Immature natural killer cell (primary cell): ENCODE results near the gene POTEH. TPM values are rescaled to one million over a fixed set of nuclear protein-coding genes. Genes with fewer than 3 reads are reported as not detected.
"Not testable (repeated sequence)": the region's sequence is repeated elsewhere in the genome, so short reads cannot be mapped to it uniquely, and the experiment has no call there.

ENCODE experiments used
- DNase-seq, 3 donors: peaks; one replicate each; pipeline ENCODE4 v3.0.0; 2022; ENCODE audit warnings: mixed read lengths in 1 of 3
- H3K27ac Mint-ChIP-seq, 6 donors: one replicate each; pipeline ENCODE4 v1.8.0; 2020; ENCODE audit warnings: mixed read lengths in 6 of 6, mild to moderate bottlenecking in 5 of 6, inconsistent platforms in 4 of 6, moderate library complexity in 3 of 6
- H3K27me3 Mint-ChIP-seq, 3 donors: one replicate each; pipeline ENCODE4 v1.8.0; 2020 to 2021; ENCODE audit warnings: low read depth in 3 of 3, mild to moderate bottlenecking in 3 of 3, mixed read lengths in 3 of 3, moderate library complexity in 3 of 3, inconsistent platforms in 1 of 3
- H3K36me3 Mint-ChIP-seq, 3 donors: one replicate each; pipeline ENCODE4 v1.8.0; 2020; ENCODE audit warnings: mixed read lengths in 3 of 3, inconsistent platforms in 2 of 3, mild to moderate bottlenecking in 2 of 3
- H3K4me1 Mint-ChIP-seq, 2 donors: one replicate each; pipeline ENCODE4 v1.8.0; 2020; ENCODE audit warnings: inconsistent platforms in 2 of 2, mild to moderate bottlenecking in 2 of 2, mixed read lengths in 2 of 2, moderate library complexity in 1 of 2
- H3K4me3 Mint-ChIP-seq, 5 donors: one replicate each; pipeline ENCODE4 v1.8.0; 2020; ENCODE audit warnings: mild to moderate bottlenecking in 5 of 5, mixed read lengths in 5 of 5, inconsistent platforms in 3 of 5, moderate library complexity in 3 of 5
- H3K9me3 Mint-ChIP-seq, 6 donors: one replicate each; pipeline ENCODE4 v1.8.0; 2020; ENCODE audit warnings: mild to moderate bottlenecking in 6 of 6, mixed read lengths in 6 of 6, inconsistent platforms in 4 of 6, moderate library complexity in 3 of 6
- polyA plus RNA-seq, 3 donors: library from polyadenylated mRNA; unstranded; fragments of 300-500 nt; fragmentation: Illumina TruSeq; gene quantifications; one replicate each; pipeline ENCODE4 v1.2.3, GENCODE V29; 2021

POTEH gene
- polyA plus RNA-seq, 3 donors from 2014 or later, result not detected

DNA sequence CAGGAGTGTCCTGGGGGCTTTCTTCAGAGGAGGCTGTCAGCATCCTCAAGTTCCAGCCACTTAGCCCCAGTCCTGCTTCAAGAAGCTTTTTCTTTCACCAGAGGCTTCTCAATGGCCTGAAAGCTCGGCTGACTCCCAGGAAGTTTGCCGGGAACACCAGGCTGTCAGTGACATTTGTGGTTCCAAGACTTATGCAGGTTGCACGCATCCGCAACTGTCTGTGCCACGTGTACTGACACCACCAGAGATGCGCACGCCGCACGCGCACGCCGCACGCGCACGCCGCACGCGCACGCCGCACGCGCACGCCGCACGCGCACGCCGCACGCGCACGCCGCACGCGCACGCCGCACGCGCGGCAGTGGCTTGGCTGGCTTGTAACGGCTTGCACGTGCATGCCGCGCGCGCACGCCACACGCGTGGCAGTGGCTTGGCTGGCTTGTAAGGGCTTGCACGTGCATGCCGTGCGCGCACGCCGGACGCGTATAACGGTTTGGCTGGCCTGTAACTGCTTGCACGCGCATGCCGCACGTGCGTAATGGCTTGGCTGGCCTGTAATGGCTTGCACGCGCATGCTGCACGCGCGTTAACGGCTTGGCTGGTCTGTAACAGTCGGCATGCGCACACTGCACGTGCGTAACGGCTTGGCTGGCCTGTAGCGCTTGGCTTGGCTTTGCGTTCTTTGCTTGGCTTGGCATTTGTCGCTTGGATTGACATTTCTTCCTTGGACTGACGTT, 646 bp upstream of the POTEH start:
- H3K4me1 Mint-ChIP-seq, H3K4me3 Mint-ChIP-seq, H3K9me3 Mint-ChIP-seq, DNase-seq, H3K27ac Mint-ChIP-seq, H3K36me3 Mint-ChIP-seq, H3K27me3 Mint-ChIP-seq: not testable (repeated sequence)

DNA sequence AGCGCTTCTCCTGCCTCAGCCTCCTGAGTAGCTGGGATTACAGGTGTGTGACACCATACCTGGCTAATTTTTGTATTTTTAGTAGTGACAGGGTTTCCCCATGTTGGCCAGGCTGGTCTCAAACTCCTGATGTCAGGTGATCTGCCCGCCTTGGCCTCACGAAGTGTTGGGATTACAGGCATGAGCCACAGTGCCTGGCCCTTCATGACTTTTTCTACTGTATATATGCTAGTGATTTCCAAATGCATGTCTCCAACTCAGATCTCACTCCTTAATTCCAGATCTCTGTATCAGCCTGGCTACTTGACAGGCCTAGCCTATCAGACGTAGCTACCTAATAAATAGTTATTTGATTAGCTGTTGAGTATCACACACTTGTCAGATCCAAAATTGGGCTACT, 23.8 kb downstream of the POTEH start:
- H3K36me3 Mint-ChIP-seq, result not testable (repeated sequence)

DNA sequence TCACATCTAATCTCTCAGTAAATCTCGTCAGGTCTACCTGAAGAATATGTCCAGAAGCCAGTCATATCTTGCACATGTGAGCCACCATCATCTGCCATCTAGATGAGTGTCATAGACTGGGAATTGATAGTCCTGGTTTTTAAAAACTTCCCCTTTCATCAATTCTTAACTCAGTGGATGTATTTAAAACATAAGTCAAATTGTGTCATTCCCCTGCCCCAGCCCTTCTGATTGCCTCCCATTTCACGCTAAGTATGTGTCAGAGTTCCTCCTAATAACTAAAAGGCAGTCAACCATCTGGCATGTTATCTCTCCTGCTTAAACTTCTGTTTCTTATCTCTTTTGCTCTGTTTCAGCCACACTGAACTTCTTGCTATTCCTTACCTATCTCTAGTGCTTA, 24.3 kb downstream of the POTEH start:
- H3K4me1 Mint-ChIP-seq, H3K27me3 Mint-ChIP-seq, H3K4me3 Mint-ChIP-seq, H3K27ac Mint-ChIP-seq, DNase-seq, H3K36me3 Mint-ChIP-seq, H3K9me3 Mint-ChIP-seq: not testable (repeated sequence)

More for the DNA sequence above, 23.8 kb downstream of the POTEH start:
- H3K4me1 Mint-ChIP-seq, DNase-seq, H3K4me3 Mint-ChIP-seq, H3K27ac Mint-ChIP-seq, H3K27me3 Mint-ChIP-seq, H3K9me3 Mint-ChIP-seq: not testable (repeated sequence)

DNA sequence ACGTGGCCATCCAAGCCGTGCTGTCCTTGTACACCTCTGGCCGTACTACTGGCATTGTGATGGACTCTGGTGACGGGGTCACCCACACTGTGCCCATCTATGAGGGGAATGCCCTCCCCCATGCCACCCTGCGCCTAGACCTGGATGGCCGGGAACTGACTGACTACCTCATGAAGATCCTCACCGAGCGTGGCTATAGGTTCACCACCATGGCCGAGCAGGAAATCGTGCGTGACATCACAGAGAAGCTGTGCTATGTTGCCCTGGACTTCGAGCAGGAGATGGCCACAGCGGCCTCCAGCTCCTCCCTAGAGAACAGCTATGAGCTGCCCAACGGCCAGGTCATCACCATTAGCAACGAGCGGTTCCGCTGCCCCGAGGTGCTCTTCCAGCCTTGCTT, 32.1 kb downstream of the POTEH start:
- H3K36me3 Mint-ChIP-seq, H3K27me3 Mint-ChIP-seq, H3K4me3 Mint-ChIP-seq, H3K9me3 Mint-ChIP-seq, H3K27ac Mint-ChIP-seq, DNase-seq, H3K4me1 Mint-ChIP-seq: not testable (repeated sequence)

DNA sequence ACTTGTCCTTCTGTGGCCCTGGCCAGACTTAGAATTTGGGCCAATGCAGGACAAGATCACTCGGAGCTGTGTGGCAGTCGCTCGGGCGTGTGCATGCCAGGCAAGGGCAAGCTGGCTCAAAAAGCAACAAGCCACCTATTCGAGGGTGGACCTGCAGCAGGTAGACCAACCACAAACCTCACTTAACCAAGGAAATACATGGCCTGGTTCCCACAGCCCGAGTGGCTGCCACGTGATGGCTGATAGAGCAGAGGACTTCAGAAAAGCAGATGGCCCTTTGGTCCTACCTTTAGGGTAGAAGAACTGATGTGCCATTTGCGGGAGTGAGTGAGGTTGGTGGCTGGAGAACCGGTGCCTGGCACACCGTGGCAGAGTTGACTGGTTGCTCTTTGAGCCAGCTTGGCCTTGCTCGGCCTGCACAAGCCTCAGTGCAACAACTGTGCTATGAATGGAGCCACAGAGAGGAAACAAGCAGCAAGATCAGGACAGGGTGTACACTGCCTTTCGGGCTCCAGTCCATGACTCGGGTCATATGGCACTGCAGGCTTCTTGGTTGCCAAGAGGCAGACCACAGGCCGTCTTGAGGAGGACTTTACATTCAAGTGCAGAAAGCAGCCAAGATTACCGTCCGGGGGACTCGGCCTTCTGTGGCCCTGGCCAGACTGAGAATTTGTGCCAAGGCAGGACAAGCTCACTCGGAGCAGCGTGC, 39.5 kb downstream of the POTEH start:
- not testable (repeated sequence) for H3K27me3 Mint-ChIP-seq, H3K9me3 Mint-ChIP-seq, H3K4me3 Mint-ChIP-seq, H3K27ac Mint-ChIP-seq, DNase-seq, H3K36me3 Mint-ChIP-seq, H3K4me1 Mint-ChIP-seq

DNA sequence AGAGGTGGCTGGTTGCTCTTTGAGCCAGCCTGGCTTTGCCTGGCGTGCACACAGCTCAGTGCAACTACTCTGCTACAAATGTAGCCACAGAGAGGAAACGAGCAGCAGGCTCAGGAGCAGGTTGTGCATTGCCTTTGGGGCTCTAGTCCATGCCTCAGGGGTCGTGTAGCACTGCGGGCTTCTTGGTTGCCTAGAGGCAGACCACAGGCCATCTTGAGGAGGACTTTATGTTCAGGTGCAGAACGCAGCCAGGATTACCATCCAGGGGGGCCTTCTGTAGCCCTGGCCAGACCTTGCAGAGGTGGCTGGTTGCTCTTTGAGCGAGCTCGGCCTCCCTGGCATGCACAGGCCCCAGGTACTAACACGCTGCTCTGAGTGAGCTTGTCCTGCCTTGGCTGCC, 41.2 kb downstream of the POTEH start:
- H3K27me3 Mint-ChIP-seq, H3K9me3 Mint-ChIP-seq, H3K27ac Mint-ChIP-seq, H3K36me3 Mint-ChIP-seq, H3K4me3 Mint-ChIP-seq, DNase-seq, H3K4me1 Mint-ChIP-seq: not testable (repeated sequence)

DNA sequence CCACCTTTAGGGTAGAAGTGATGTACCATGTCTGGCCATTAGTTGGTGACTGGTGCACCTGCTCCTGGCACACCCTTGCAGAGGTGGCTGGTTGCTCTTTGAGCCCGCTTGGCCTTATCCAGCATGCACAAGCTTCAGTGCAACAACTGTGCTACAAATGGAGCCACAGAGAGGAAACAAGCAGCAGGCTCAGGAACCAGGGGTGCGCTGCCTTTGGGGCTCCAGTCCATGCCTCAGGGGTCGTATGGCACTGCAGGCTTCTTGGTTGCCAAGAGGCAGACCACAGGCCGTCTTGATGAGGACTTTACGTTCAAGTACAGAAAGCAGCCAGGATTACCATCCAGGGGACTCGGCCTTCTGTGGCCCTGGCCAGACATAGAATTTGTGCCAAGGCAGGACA, 44.6 kb downstream of the POTEH start:
- H3K27me3 Mint-ChIP-seq, H3K4me1 Mint-ChIP-seq, H3K36me3 Mint-ChIP-seq, H3K9me3 Mint-ChIP-seq, H3K4me3 Mint-ChIP-seq, DNase-seq, H3K27ac Mint-ChIP-seq: not testable (repeated sequence)

DNA sequence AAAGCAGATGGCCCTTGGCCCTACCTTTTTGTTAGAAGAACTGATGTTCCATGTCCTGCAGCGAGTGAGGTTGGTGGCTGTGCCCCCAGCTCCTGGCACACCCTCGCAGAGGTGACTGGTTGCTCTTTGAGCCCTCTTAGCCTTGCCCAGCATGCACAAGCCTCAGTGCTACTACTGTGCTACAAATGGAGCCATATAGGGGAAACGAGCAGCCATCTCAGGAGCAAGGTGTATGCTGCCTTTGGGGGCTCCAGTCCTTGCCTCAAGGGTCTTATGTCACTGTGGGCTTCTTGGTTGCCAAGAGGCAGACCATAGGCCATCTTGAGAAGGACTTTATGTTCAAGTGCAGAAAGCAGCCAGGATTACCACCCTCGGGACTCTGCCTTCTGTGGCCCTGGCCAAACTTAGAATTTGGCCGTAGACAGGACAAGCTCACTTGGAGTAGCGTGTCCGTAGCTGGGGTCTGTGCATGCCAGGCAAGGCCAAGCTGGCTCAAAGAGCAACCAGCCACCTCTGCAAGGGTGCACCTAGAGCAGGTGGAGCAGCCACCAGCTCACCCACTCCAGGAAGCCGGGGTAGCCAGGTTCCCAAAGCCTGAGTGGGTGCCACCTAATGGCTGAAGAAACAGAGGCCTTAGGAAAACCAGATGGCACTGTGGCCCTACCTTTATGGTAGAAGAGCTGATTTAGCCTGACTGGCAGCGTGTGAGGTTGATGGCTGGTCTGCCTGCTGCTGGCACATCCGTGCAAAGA, 48.5 kb downstream of the POTEH start:
- not testable (repeated sequence) for H3K27ac Mint-ChIP-seq, H3K9me3 Mint-ChIP-seq, DNase-seq, H3K4me3 Mint-ChIP-seq, H3K36me3 Mint-ChIP-seq, H3K27me3 Mint-ChIP-seq, H3K4me1 Mint-ChIP-seq

DNA sequence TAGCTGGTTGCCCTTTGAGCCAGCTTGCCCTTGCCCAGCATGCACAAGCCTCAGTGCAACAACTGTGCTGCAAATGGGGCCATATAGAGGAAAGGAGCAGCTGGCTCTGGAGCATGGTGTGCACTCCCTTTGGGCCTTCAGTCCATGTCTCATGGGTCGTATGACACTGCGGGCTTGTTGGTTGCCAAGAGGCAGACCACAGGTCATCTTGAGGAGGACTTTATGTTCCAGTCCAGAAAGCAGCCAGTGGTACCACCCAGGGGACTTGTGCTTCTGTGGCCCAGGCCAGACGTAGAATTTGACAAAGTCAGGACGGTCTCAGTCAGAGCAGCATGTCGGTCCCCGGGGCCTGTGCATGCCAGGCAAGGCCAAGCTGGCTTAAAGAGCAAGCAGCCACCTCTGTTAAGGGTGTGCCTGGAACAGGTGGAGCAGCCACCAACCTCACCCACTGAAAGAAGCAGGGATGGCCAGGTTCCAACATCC, 49.1 kb downstream of the POTEH start:
- H3K36me3 Mint-ChIP-seq, H3K27me3 Mint-ChIP-seq, H3K4me3 Mint-ChIP-seq, H3K9me3 Mint-ChIP-seq, H3K4me1 Mint-ChIP-seq, DNase-seq, H3K27ac Mint-ChIP-seq: not testable (repeated sequence)

DNA sequence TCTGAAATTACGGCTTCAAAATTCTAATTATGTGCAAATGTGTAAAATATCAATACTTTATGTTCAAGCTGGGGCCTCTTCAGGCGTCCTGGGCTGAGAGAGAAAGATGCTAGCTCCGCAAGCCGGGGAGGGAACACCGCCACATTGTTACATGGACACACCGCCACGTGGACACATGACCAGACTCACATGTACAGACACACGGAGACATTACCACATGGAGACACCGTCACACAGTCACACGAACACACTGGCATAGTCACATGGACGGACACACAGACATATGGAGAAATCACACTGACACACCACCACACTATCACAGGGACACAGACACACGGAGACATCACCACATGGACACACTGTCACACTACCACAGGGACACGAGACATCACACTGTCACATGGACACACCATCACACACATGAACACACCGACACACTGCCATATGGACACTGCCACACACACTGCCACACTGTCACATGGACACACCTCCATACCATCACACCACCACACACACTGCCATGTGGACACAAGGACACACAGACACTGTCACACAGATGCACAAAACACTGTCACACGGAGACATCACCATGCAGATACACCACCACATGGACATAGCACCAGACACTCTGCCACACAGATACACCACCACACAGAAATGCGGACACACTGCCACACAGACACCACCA, 58.0 kb downstream of the POTEH start:
- H3K27ac Mint-ChIP-seq, H3K27me3 Mint-ChIP-seq, DNase-seq, H3K4me1 Mint-ChIP-seq, H3K9me3 Mint-ChIP-seq, H3K4me3 Mint-ChIP-seq, H3K36me3 Mint-ChIP-seq: not testable (repeated sequence)

DNA sequence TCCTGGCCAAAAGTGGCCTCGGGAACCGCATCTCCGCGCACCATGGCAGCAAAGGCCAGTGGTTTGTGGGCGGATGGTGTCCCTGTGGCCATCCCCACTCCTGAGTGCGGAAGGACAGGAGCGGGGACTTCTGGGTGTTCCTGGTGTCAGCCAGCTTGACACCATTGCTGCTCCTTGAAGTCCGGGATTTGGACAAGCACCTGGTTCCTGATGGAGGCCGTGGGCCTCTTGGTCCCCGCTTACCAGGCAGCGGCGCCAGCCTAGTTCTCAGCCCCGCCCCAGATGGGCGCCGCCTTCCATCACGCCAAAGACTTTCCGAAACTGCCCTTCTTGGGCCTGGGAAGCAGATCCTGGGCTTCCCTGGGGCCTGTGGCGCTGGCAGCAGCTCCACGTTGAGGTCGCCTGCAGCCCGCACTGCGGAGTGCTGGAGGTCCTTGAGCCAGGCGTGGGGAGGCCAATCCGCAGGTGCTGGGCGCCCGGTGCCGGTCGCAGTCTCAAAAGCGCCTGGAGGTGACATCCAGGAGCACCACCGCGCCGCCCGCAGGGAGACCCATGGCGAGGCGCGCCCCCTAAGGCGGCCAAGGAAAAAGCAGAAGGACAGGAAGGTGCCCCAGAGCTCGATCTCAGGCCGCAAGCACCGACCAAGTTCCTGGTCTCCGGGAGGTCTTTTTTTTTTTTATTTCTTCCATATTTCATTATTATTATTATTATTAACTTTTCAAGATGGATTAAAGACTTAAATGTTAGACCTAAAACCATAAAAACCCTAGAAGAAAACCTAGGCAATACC, 59.5 kb downstream of the POTEH start:
- not testable (repeated sequence) for H3K27ac Mint-ChIP-seq, H3K4me3 Mint-ChIP-seq, H3K9me3 Mint-ChIP-seq, DNase-seq, H3K4me1 Mint-ChIP-seq, H3K36me3 Mint-ChIP-seq, H3K27me3 Mint-ChIP-seq

DNA sequence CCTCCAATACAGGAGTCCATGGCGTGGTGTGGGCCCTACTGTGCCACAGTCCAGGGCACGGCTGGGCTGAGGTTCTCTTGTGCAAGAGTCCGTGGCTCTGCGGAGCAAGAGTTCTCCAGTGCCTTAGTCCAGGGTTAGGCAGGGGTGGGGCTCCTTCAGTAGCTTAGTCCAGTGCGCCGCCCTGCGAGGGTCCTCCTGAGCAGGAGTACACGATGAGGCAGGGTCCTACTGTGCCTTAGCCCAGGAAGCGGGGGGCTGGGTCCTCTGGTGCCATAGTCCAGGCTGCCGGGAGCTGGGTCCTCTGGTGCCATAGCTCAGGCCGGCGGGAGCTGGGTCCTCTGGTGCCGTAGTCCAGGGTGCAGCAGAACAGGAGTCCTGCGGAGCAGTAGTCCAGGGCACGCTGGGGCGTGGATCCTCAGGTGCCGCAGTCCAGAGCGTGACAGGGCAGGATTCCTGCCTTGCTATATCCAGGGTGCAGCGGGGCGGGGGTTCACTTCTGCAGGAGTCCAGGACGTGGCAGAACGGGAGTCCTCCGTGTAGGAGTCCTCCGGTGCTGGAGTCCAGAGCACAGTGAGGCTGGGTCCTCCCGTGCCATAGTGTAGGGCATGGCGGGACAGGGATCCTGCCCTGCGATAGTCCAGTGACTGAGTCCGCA, 69.7 kb downstream of the POTEH start:
- H3K27ac Mint-ChIP-seq, H3K27me3 Mint-ChIP-seq: not testable (repeated sequence)

More for the DNA sequence above, 69.7 kb downstream of the POTEH start:
- H3K4me1 Mint-ChIP-seq, H3K36me3 Mint-ChIP-seq, DNase-seq, H3K9me3 Mint-ChIP-seq, H3K4me3 Mint-ChIP-seq: not testable (repeated sequence)
